GM21786 (cell line): Measurements from ENCODE around the gene GNAZ.

Source experiments
- ATAC-seq: cut with Tn5 transposase; IDR thresholded peaks from one replicate; pipeline ENCODE4 v1.9.1; 2021; ENCODE audit not compliant: unreplicated experiment

GNAZ gene

DNA sequence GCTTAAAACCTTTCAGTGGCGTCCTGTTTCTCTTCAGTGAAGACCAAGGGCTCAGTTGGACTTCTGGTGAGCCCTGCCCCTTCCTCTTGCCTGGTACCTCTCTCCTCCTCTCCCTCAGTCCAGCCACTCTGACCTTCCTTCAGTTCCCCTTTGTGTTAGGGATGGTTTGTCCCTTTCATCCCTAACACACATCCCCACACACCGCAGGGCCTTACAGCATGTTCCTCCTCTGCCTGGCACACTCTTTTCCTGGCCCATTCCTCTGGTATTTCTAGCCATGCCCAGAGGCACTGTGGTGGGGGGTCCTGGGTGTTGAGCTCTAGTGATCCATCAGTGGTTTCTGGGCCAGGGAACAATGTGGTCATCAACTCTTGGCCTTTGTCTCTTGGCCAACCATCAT lies 21.4 kb downstream of the GNAZ start:
- no peak for ATAC-seq

GRCh38 chr22:23092217-23092955 lies 22.1 kb downstream of the GNAZ start:
- no peak for ATAC-seq

DNA sequence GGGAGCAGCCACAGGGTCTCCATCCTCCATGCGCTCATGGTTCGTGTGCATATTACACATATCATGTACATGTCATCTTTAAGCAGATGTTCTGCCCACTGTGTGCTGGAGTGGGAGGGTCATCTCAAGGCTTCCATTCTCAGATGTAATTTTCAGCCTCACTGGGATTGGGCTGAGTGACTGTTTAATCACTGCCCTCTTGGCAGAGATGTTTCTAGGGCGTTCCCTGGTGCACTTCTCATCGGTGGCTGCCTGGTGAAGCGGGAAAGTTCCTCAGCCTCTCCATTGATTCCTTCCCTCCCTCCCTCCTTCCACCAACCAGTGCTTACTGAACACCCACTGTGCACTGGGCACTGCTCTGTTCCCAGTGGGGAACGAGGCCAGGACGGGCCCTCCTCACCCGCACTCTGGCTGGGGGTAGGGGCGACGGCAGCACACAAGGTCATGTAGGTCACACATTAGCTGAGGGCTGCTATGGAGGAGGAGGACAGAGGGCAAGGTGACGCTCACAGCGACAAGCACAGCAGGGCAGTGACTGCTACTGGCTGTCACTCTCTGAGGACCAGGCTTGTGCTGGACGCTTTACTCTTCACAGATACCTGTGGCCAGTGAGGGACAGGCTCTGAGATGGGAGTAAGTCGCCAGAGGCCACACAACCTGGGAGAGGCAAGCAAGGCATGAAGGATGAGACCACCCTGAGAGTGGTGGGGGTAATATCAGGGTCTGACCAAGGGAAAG lies 22.9 kb downstream of the GNAZ start:
- no peak for ATAC-seq

- ATAC-seq: no peak
Observed at GRCh38 chr22:23094260-23094659, 23.9 kb downstream of the GNAZ start.

DNA sequence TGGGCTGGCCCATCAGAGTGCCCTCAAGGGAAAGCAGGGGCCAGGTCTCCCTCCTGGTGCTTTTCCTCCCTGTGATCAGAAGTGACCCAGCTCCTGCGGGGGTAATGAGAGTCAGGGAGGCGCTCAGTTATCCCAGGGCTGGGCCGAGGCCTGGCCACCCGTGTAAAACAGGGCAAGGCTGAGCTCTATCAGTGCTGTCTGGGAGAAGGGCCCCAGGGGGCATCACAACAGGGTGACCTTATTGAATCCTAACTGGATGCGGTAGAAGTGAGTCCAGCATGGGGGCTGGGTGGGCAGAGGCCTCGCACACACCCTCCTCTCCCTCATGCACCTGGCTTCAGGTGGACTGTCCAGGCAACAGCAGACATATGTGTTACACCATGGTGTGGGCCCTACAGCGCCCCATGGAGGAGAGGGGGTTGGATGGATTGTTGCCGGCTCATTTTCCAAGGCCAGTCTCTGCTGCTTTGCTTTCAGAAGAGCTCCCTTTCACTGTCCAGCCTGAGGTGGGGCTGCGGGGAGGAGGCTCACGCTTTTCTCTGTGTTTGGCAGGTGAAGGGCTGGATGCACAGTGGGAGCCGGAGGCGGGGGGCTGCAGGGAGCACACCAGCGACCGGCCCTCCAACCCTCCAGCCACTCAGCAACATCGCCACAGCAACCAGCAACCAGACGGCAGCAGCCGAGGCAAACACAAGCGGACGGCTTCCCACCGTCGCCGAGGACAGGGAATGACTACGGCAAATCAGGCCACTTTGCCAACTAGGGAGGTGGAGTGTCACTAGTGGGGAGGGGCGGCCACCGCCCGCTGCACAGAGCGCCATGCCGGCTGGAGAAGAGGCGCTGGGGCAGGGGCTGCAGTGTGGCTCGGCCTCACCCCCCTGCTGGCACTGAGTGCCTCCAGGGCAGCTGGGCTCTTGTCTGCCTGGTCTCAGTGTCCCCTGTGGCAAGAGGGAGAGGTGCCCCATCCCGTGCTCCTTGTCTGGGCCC lies 24.7 kb downstream of the GNAZ start:
- ATAC-seq: no peak

- ATAC-seq: no peak
Observed at GRCh38 chr22:23095733-23096342, 25.5 kb downstream of the GNAZ start.

GRCh38 chr22:23097412-23098229 lies 27.3 kb downstream of the GNAZ start:
- ATAC-seq: no peak

DNA sequence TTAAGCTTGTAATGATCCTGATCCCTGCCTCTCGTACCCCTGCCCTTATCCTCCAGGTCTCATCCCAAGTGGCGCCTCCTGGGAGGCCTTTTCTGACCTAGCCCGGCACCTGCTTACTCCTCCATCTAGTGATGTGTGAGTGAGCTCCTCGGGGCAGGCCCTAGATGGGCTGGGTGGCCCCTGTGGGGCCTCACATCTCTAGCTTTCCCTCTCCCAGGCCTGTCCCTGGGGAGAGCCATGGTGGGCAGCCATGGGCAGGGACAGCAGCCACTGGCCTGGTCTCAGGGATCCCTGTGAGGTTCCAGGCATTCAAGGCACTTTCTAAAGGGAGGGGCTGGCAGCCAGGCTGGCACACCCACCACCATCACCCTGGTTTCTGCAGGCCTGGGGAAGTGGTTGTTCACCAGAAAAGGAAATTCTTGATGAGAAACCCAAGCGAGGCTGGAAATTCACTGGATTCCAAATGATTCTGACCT lies 27.9 kb downstream of the GNAZ start:
- no peak for ATAC-seq

DNA sequence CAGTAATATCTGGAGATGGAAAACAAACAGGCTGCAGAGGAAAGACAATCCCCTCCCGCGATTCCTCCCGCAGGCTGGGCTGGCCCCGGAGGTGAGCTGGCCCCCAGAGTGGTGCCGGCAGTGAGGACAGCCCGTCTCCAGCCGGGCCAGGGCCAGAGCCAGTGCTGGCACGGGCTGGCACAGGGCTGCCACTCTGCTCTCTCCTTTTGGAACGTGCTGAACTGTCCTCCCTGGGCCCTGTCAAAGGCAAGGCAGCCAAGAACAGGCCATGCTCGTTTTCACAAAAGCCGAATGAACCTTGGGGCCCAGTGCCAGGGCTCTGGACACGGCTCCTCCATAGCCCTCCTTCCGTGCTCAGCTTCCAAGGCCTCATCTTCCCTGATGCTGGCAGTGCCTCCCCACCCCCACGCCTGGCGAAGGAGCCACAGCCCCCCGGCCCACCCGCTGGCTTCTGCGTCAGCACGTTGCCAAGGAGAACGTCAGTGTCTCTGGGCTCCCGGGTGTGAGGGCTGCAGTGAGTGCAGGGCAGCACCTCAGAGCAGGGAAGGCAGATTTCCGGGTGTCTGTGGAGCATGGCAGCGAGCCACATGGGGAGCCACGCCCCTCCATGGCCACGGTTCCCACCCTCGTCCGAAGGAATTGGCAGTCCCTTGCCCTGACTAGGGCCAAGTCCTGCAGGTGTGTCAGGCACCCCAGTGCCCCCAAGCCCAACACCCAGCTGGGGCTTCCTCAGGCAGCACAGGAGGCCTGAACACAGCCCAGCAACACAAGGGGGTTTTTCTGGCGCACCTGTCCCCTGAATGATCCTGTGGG lies 28.6 kb downstream of the GNAZ start:
- ATAC-seq: no peak

DNA sequence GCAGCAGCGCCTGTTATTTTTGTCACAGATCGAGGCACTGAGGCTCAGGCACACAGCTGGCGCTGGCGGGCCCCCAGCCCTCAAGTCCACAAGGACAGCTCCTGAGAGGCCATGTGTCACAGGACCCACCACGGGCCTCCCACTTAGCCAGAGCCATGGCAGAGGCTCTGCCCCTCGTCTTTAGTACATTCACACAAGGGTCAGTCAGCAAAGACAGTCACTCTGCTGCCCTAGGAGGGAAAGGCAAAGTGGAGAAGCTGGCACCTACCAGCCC lies 29.1 kb downstream of the GNAZ start:
- no peak for ATAC-seq

DNA sequence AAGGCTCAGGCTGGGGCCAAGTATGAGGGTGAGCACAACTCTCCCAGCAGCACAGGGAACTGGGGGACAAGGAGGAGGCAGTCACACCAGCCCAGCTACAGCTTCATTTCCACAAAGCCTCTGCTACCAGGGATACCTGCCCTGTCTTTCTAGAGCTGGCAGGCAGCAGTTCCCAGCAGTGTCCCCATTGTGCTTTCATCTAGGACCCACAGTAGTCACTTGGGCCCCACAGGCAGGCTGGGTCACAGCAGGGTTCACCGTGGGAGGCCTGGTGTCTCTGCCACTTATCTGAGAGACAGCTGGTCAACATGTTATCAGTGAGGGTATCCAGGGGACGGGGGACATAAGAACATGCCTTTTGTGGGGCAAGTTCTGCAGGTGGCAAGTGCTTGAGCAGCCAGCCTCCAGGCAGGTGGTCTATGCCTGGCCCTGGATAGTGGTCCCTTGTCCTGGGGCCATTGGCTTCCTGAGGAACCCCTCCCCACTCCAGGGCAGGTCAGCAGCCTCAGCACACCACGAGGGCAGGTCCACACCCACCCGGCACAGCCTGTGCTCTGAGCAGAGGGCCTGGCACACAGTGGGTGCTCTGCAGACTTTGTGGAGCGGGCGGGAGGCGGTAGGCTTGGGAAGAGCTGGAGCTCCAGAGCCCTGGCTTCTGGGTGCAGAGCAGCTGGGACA lies 29.9 kb downstream of the GNAZ start:
- ATAC-seq: no peak

- no peak for ATAC-seq
Observed at GRCh38 chr22:23101524-23101923, 31.2 kb downstream of the GNAZ start.

DNA sequence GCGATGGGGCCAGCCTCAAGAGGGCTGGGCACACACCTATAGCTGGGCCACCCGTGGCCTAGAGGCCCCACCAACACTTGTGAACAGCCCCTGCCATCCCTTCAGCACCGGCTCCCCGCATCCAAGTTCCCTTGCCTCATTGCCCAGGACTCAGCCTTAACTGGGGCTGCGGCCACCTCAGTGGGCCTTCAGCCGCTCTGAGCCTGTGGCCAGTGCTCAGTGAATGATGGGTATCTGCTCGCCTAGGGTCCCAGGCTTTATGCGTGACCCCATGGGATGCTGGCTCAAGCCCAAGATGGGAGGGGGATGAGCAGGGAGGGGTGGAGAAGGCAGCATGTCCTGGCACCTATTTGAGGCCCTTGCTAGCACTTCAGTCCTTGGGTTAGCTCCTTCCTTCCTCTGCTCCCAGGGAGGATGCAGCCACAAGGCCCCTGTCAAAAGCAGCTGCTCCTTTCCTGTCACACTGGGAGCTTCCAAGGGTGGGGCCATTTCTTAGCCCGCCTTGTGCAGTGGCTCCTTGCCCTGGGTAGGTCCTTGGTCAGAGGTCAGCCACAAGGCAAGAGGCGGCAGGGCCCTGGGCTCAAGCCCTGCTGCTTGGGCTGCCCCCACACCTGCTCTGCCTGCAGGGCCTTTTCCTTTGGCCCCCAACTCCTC lies 31.8 kb downstream of the GNAZ start:
- no peak for ATAC-seq

DNA sequence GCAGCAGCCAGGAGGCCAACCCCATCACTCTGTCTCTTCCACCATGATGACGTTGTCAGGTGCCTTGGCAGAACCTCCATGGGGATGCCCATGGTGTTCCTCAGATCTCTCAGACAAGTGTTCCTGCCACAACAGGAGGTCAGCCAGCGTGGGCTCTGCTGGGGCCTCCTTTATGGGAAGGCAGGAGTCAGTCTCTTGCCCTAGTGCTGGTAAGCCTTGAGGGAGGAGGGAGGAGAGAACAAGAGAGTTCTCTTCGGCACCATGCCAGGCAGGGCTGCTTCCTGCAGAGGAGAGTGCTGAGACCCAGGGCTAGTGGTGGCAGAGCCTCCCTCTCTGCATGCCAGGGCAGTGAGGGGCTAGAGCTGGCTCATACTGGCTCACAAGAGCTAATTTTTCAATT lies 32.5 kb downstream of the GNAZ start:
- ATAC-seq: no peak

GRCh38 chr22:23103199-23103954 lies 33.1 kb downstream of the GNAZ start:
- ATAC-seq: no peak

DNA sequence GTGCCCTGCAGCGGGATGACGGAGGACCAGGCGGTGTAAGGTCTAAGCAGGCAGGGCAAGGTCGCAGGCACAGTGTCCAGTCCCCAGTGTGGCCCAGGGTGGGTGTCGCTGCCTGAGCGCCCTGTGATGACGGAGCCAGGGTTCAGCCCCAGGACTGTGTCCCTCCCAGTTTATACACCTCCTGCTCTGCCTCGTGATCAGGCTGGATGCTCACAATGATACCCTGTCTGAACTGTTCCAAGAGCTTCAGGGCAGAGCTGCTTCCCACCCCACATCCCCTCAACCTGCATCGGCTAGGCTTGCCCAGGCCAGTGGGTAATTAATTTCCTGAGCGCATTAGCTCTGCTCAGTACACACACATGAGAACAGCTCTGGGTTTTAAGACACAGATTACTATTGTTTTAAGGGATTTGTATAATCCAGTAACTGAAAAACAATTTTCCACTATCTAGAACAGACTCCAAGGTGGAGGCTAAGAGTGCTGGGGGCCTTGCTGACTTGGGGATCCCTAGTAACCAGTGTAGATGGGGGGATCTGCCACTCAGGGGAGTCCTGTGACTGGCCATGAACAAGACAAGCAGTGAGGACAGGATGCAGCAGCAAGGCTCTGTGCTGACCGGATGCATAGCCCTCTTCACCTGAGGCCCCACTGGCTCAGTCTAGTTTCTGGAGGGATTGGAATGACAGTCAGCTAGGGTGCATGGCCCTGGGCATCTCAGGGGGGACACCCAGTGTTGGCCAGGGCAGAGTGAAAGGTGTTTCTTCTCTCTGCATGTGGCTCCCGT lies 34.1 kb downstream of the GNAZ start:
- ATAC-seq: no peak

DNA sequence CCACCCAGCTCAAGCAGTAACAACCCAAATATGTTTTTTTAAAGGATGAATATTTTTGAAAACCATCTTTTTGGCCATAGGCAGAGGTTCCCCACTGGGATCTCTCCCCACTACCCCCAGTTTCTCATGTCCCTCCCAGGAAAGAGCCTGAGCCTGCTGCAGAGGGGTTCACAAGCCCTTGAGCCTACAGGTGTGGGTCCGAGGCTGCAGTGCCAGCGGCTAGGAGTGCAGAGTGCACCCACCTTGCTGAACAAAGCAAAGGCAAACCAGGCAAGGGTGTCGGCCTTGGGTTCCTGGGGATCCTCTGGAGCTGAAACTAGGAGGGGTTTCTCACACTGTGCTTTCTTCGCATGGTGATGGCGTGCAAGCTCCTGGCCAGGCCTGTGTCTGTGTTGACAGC lies 35.0 kb downstream of the GNAZ start:
- ATAC-seq: no peak
